ENCODE results near the gene POU4F3.

Gene POU4F3

GRCh38 chr5:146380714-146381113, 42.1 kb downstream of the POU4F3 start:
- Histone ChIP-seq H3K36me3 (no peaks in the 10 kb centered on the region), H3K9me3 (no peaks in the 10 kb centered on the region), H3K27ac (no peak overlapping the region), H3K4me1 (no peaks in the 10 kb centered on the region), H3K4me3 (no peak overlapping the region), H3K27me3 (peaks cover 0 to 18% of the 10 kb centered on the region in 2 donors)
- TF ChIP-seq CTCF (IDR thresholded peaks at IDR 0.05), result no peak
- intact Hi-C loops (cut with DNase I; ENCODE audit: low total_unique reads), result no loop called here
- no peak for DNase-seq

GRCh38 chr5:146388386-146388785, 49.7 kb downstream of the POU4F3 start:
- no peak for DNase-seq
- intact Hi-C loops (cut with DNase I; ENCODE audit: low total_unique reads), result no loop called here
- H3K27ac ChIP-seq, result no peak overlapping the region
- H3K4me1 ChIP-seq, result no peaks in the 10 kb centered on the region
- no peak for TF ChIP-seq CTCF (IDR thresholded peaks at IDR 0.05)
- no peaks in the 10 kb centered on the region for H3K9me3 ChIP-seq
- H3K27me3 ChIP-seq, result no peaks in the 10 kb centered on the region
- no peak overlapping the region for H3K4me3 ChIP-seq
- no peaks in the 10 kb centered on the region for H3K36me3 ChIP-seq

GRCh38 chr5:146390469-146390868, 51.8 kb downstream of the POU4F3 start:
- DNase-seq, result no peak
- no peak for TF ChIP-seq CTCF (IDR thresholded peaks at IDR 0.05)
- Histone ChIP-seq H3K36me3 (no peaks in the 10 kb centered on the region), H3K4me1 (no peaks in the 10 kb centered on the region), H3K27me3 (peaks cover 0 to 3% of the 10 kb centered on the region in 2 donors), H3K27ac (no peak overlapping the region), H3K9me3 (no peaks in the 10 kb centered on the region), H3K4me3 (no peak overlapping the region)
- intact Hi-C loops (cut with DNase I; ENCODE audit: low total_unique reads), result no loop called here

All from tibial artery (tissue), 4 donors.